Spleen (tissue), 11 donors: ENCODE data around the gene COBLL1. TPM values are rescaled to one million over a fixed set of nuclear protein-coding genes. Genes with fewer than 3 reads are reported as not detected.

Experiments used
- DNase-seq: peaks from one replicate; pipeline ENCODE4 v3.0.0-alpha.2; 2020
- H3K27ac ChIP-seq, 8 donors: fragments of 200-600 bp; sonication (generic) in 7 of 8; 1 replicate in 4 of 8; 2 replicates in 4 of 8; pipeline versions ENCODE4 v1.5.0 to v1.8.0; 2016 to 2021; ENCODE audit warnings: inconsistent platforms in 4 of 8, mild to moderate bottlenecking in 4 of 8, moderate library complexity in 1 of 8
- H3K27me3 ChIP-seq, 7 donors: fragments of 200-600 bp; sonication (generic) in 6 of 7; replicated peaks in 1 of 7; 1 replicate in 4 of 7; 2 replicates in 3 of 7; pipeline versions ENCODE4 v1.5.0 to v1.8.0; 2016 to 2021; ENCODE audit warnings: inconsistent platforms in 3 of 7, mild to moderate bottlenecking in 1 of 7
- H3K36me3 ChIP-seq, 6 donors: fragments of 200-600 bp; sonication (generic) in 5 of 6; 1 replicate in 4 of 6; 2 replicates in 2 of 6; pipeline versions ENCODE4 v1.5.0 to v1.8.0; 2016 to 2021; ENCODE audit warnings: inconsistent platforms in 2 of 6
- H3K4me1 ChIP-seq, 6 donors: fragments of 200-600 bp; sonication (generic) in 5 of 6; 1 replicate in 3 of 6; 2 replicates in 3 of 6; pipeline versions ENCODE4 v1.5.0 to v1.8.0; 2016 to 2021; ENCODE audit warnings: inconsistent platforms in 3 of 6
- H3K4me3 ChIP-seq, 8 donors: fragments of 200-600 bp; sonication (generic) in 7 of 8; 1 replicate in 4 of 8; 2 replicates in 4 of 8; pipeline versions ENCODE4 v1.5.0 to v1.8.0; 2016 to 2021; ENCODE audit warnings: inconsistent platforms in 4 of 8, mild to moderate bottlenecking in 4 of 8, moderate library complexity in 2 of 8
- H3K9me3 ChIP-seq, 8 donors: fragments of 200-600 bp; sonication (generic) in 7 of 8; 1 replicate in 4 of 8; 2 replicates in 4 of 8; pipeline versions ENCODE4 v1.5.0 to v1.8.0; 2016 to 2021; ENCODE audit warnings: inconsistent platforms in 4 of 8
- POLR2A ChIP-seq, 3 donors: fragments of 450-650 bp; IDR thresholded peaks; one replicate each; pipeline ENCODE4 v1.5.1; 2017; ENCODE audit warnings: antibody characterized with exemption in 3 of 3, mild to moderate bottlenecking in 1 of 3
- POLR2AphosphoS5 ChIP-seq, 3 donors: sonication (generic); formaldehyde crosslinking; IDR thresholded peaks; one replicate each; pipeline ENCODE4 v1.5.1; 2017; ENCODE audit warnings: antibody characterized with exemption in 3 of 3
- WGBS, 5 donors: extraction: QIAGEN DNeasy Blood & Tissue Kit in 3 of 5; methylation state at CpG; one replicate each; pipeline versions ENCODE4 v1.1.5 to v1.1.7; 2013 to 2018; 5-methylcytosine and 5-hydroxymethylcytosine counted together
- intact Hi-C: fragments of 100-400 bp; cut with DNase I; formaldehyde crosslinking; loops from one replicate; pipeline ENCODE4 v1.15.0; 2023; ENCODE audit warnings: low total_unique reads
- polyA plus RNA-seq, 3 donors: library from polyadenylated mRNA; stranded (reverse); fragments of 200-250 nt; gene quantifications; one replicate each; pipeline ENCODE4 v1.2.1, GENCODE V29; 2013
- total RNA-seq, 7 donors: library from RNA; depleted of rRNA in 3 of 7; stranded (reverse); fragments of >200 nt in 3 of 7; fragmentation: NEBNext Ultra II Directional in 4 of 7; extraction: Animal tissue kit (Norgen Biotek cat#: 25700) in 4 of 7; gene quantifications; one replicate each; pipeline versions ENCODE4 v1.1.0 to v1.2.1, GENCODE V29; 2016 to 2021
- TF ChIP-seq, protein P1 (sequence below), 11 experiments: fragments of 200-600 bp in 7 of 11; fragments of 450-650 bp in 4 of 11; sonication (generic) in 4 of 11; IDR thresholded peaks in 8 of 11; conservative IDR thresholded peaks in 3 of 11; 1 replicate in 7 of 11; 2 replicates in 4 of 11; pipeline versions ENCODE4 v1.4.0 to v1.8.0; 2016 to 2021; ENCODE audit warnings: antibody characterized with exemption in 11 of 11, inconsistent platforms in 4 of 11, mild to moderate bottlenecking in 1 of 11
- donor health status: healthy with polysubstance abuse.
- donor health status: DM: no; HTN: no; CAD: no; lungs with moderate emphysema.
- donor health status: DM: no; HTN: no; CAD: no.
- donor health status: Bipolar disorder and iron deficiency.
- donor health status: healthy.
- donor health status: DM: no; HTN: no; CAD: no.
- donor health status: DM: yes; HTN: yes; CAD: no.

Gene COBLL1
- total and polyA plus RNA-seq, 10 donors = 6.4 to 86.8 (median 49.9) TPM

- intact Hi-C loops = no loop called here
- Histone ChIP-seq H3K4me3 (no peak overlapping the region), H3K36me3 (peaks cover 0 to 31% (median 6%) of the 10 kb centered on the region in 6 donors), H3K4me1 (no peaks in the 10 kb centered on the region), H3K27ac (no peak overlapping the region), H3K27me3 (no peaks in the 10 kb centered on the region), H3K9me3 (no peaks in the 10 kb centered on the region)
- DNase-seq = no peak
- TF ChIP-seq POLR2AphosphoS5 (IDR thresholded peaks at IDR 0.05) = no peak
- TF ChIP-seq, protein P1, sequence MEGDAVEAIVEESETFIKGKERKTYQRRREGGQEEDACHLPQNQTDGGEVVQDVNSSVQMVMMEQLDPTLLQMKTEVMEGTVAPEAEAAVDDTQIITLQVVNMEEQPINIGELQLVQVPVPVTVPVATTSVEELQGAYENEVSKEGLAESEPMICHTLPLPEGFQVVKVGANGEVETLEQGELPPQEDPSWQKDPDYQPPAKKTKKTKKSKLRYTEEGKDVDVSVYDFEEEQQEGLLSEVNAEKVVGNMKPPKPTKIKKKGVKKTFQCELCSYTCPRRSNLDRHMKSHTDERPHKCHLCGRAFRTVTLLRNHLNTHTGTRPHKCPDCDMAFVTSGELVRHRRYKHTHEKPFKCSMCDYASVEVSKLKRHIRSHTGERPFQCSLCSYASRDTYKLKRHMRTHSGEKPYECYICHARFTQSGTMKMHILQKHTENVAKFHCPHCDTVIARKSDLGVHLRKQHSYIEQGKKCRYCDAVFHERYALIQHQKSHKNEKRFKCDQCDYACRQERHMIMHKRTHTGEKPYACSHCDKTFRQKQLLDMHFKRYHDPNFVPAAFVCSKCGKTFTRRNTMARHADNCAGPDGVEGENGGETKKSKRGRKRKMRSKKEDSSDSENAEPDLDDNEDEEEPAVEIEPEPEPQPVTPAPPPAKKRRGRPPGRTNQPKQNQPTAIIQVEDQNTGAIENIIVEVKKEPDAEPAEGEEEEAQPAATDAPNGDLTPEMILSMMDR (IDR thresholded peaks at IDR 0.05 in 8 of 11, conservative IDR thresholded peaks at IDR 0.05 in 3 of 11) = no peak
- TF ChIP-seq POLR2A (IDR thresholded peaks at IDR 0.05) = no peak
Observed at GRCh38 chr2:164706522-164706921, 135.1 kb downstream of the COBLL1 start.

DNA sequence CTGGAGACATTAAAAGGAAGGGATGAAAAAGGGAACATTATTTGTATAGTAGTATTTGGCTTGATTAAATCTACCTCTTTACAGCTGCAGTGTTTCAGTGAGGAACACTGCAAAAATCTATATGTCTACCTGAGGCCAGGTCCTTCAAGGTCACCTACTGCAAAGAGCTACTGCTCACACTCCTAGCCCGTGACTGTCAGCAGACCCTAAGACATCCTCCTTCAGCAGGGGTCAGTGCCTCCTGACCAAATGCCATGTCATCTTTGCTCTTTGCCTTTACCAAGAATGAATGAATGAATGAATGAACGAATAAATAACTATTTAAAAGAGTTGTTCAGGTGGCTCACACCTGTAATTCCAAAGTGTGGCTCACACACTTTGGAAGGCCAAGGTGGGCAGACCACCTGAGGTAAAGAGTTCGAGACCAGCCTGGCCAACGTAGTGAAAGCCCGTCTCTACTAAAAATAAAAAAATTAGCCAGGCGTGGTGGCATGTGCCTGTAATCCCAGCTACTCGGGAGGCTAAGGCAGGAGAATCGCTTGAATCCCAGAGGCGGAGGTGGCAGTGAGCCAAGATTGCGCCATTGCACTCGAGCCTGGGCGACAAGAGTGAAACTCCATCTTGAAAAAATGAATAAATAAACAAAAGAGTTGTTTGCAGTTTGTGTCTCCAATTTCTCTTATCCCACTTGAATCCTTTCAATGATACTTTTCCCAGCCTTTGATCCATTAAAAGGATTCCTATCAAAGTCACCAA, 136.0 kb downstream of the COBLL1 start:
- H3K36me3 ChIP-seq = peaks cover 0 to 35% (median 6%) of the 10 kb centered on the region in 6 donors
- TF ChIP-seq POLR2AphosphoS5 (IDR thresholded peaks at IDR 0.05) (no peak), POLR2A (IDR thresholded peaks at IDR 0.05) (no peak)
- TF ChIP-seq, protein P1 (IDR thresholded peaks at IDR 0.05 in 8 of 11, conservative IDR thresholded peaks at IDR 0.05 in 3 of 11) = no peak
- H3K4me1 ChIP-seq = no peaks in the 10 kb centered on the region
- H3K27me3 ChIP-seq = no peaks in the 10 kb centered on the region
- intact Hi-C loops = no loop called here
- H3K9me3 ChIP-seq = no peaks in the 10 kb centered on the region
- no peak overlapping the region for H3K27ac ChIP-seq
- no peak overlapping the region for H3K4me3 ChIP-seq
- WGBS, 5 donors = 89 to 96% (median 92%) methylated on average over 12 of the region's 12 CpGs
- DNase-seq = no peak

GRCh38 chr2:164703915-164704706, 137.5 kb downstream of the COBLL1 start:
- intact Hi-C loops = no loop called here
- DNase-seq = no peak
- H3K36me3 ChIP-seq = peaks cover 0 to 48% (median 7%) of the 10 kb centered on the region in 6 donors
- TF ChIP-seq, protein P1 (IDR thresholded peaks at IDR 0.05 in 8 of 11, conservative IDR thresholded peaks at IDR 0.05 in 3 of 11) = no peak
- TF ChIP-seq POLR2A (IDR thresholded peaks at IDR 0.05) (no peak), POLR2AphosphoS5 (IDR thresholded peaks at IDR 0.05) (no peak)
- no peak overlapping the region for H3K27ac ChIP-seq
- H3K4me3 ChIP-seq = no peak overlapping the region
- no peaks in the 10 kb centered on the region for H3K27me3 ChIP-seq
- H3K4me1 ChIP-seq = no peaks in the 10 kb centered on the region
- 87 to 96% (median 94%) methylated on average over 3 of the region's 3 CpGs for WGBS, 5 donors
- no peaks in the 10 kb centered on the region for H3K9me3 ChIP-seq

GRCh38 chr2:164701565-164701964, 140.1 kb downstream of the COBLL1 start:
- H3K4me3 ChIP-seq = no peak overlapping the region
- no peaks in the 10 kb centered on the region for H3K27me3 ChIP-seq
- 84 to 96% (median 90%) methylated on average over 1 of the region's 1 CpG for WGBS, 5 donors
- peaks cover 0 to 59% (median 7%) of the 10 kb centered on the region in 6 donors for H3K36me3 ChIP-seq
- intact Hi-C loops = no loop called here
- H3K9me3 ChIP-seq = no peaks in the 10 kb centered on the region
- H3K27ac ChIP-seq = no peak overlapping the region
- no peak for DNase-seq
- TF ChIP-seq, protein P1 (IDR thresholded peaks at IDR 0.05 in 8 of 11, conservative IDR thresholded peaks at IDR 0.05 in 3 of 11) = no peak
- TF ChIP-seq POLR2A (IDR thresholded peaks at IDR 0.05) = no peak
- no peak for TF ChIP-seq POLR2AphosphoS5 (IDR thresholded peaks at IDR 0.05)
- H3K4me1 ChIP-seq = no peaks in the 10 kb centered on the region
